ENCODE data around the gene CHD6.

The CHD6 gene

DNA sequence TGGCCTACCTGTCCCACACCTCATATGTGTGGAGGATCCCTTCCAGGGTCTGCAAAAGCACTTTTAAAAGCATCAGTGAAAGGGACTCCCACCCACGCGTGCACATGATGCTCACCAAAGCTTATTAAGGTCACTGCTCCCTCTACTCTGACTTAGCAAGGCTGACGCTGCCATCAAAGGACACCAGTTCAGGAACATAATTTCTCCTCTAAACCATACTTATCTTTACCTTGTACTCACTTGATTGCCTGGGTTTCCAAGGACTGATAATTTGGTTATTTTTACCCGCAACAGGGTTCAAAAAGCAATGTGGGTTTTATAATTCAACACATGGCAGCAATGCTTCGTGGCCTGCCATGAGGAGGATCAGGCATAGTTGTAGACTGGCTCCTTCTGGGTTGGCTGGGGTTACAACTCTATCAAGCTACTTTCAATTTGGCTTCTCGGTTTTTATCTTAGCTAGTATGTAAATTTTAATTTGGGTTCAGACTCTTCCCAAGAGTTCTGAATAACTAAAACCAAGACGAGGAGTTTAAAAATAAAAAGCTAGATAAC is 199.4 kb downstream of the CHD6 start:
- no peaks in the 10 kb centered on the region for H3K4me1 ChIP-seq (ENCODE audit: control insufficient read depth, insufficient read depth, low read length)
- H3K36me3 ChIP-seq (ENCODE audit: control insufficient read depth, insufficient read depth, low read length) = peaks cover 66% of the 10 kb centered on the region
- 97% methylated on average over 7 of the region's 7 CpGs for WGBS, 2 experiments
- H3K9me3 ChIP-seq (ENCODE audit: control insufficient read depth, low read length) = no peaks in the 10 kb centered on the region
- no peaks in the 10 kb centered on the region for H3K27me3 ChIP-seq (ENCODE audit: control insufficient read depth, insufficient read depth, low read length, poor library complexity, severe bottlenecking)
- H3K27ac ChIP-seq (ENCODE audit: insufficient read depth, low read depth, low read length, poor library complexity, severe bottlenecking) = no peak overlapping the region
- H3K4me3 ChIP-seq (ENCODE audit: insufficient read depth, low read depth, low read length) = no peak overlapping the region

GRCh38 chr20:41418031-41418430 is 200.1 kb downstream of the CHD6 start:
- Histone ChIP-seq H3K36me3 (ENCODE audit: control insufficient read depth, insufficient read depth, low read length) (peaks cover 70% of the 10 kb centered on the region), H3K27me3 (ENCODE audit: control insufficient read depth, insufficient read depth, low read length, poor library complexity, severe bottlenecking) (no peaks in the 10 kb centered on the region), H3K4me3 (ENCODE audit: insufficient read depth, low read depth, low read length) (no peak overlapping the region), H3K27ac (ENCODE audit: insufficient read depth, low read depth, low read length, poor library complexity, severe bottlenecking) (no peak overlapping the region), H3K4me1 (ENCODE audit: control insufficient read depth, insufficient read depth, low read length) (no peaks in the 10 kb centered on the region), H3K9me3 (ENCODE audit: control insufficient read depth, low read length) (no peaks in the 10 kb centered on the region)
- WGBS, 2 experiments = 84 to 86% methylated on average over 5 of the region's 5 CpGs

DNA sequence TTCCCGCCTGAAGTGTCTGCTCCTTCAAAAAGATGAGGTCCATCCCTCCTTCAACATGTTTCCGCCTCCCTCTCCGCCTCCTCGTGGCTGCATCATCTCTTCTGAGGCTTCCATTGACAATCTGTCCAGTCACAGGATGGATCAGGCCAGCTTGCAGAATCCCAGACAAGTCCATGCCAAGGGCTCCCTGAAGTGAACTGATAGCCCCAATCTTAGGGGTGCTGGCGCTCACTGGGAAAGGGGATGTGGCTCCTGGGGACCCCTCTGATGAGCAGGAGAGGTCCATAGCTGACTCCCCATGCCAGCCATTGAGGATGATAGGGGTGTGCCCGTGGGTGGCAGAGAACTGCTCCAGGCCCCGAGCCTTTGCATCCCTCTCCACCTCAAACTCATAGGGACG is 203.0 kb downstream of the CHD6 start:
- Histone ChIP-seq H3K27ac (ENCODE audit: insufficient read depth, low read depth, low read length, poor library complexity, severe bottlenecking) (no peak overlapping the region), H3K27me3 (ENCODE audit: control insufficient read depth, insufficient read depth, low read length, poor library complexity, severe bottlenecking) (no peaks in the 10 kb centered on the region), H3K36me3 (ENCODE audit: control insufficient read depth, insufficient read depth, low read length) (peaks cover 56% of the 10 kb centered on the region), H3K4me3 (ENCODE audit: insufficient read depth, low read depth, low read length) (no peak overlapping the region), H3K9me3 (ENCODE audit: control insufficient read depth, low read length) (no peaks in the 10 kb centered on the region), H3K4me1 (ENCODE audit: control insufficient read depth, insufficient read depth, low read length) (no peaks in the 10 kb centered on the region)
- 93 to 96% methylated on average over 8 of the region's 8 CpGs for WGBS, 2 experiments

DNA sequence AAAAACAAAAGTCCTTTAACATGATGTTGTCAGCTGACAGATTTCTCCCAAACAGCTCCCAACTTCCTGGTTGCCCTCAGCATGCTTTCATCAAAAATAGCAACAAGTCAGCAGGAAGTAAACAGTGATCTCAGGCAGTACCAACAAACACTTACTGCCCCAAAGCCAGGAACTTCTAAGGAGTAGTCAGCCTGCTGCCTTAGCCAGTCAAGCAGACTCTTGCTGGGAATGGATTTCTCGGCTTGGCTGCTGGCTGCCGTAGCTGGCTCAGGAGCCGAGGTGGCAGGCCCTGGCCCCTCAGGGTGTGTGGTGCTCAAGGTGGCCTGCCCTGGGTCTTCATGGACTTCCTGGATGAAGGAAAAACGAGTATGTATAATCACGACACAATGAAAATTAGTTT is 205.0 kb downstream of the CHD6 start:
- H3K36me3 ChIP-seq (ENCODE audit: control insufficient read depth, insufficient read depth, low read length) = peaks cover 60% of the 10 kb centered on the region
- 92 to 95% methylated on average over 4 to 5 of the region's 5 CpGs for WGBS, 2 experiments
- no peaks in the 10 kb centered on the region for H3K27me3 ChIP-seq (ENCODE audit: control insufficient read depth, insufficient read depth, low read length, poor library complexity, severe bottlenecking)

GRCh38 chr20:41412324-41413120 is 205.7 kb downstream of the CHD6 start:
- 94 to 95% methylated on average over 10 to 12 of the region's 12 CpGs for WGBS, 2 experiments
- Histone ChIP-seq H3K27ac (ENCODE audit: insufficient read depth, low read depth, low read length, poor library complexity, severe bottlenecking) (no peak overlapping the region), H3K9me3 (ENCODE audit: control insufficient read depth, low read length) (no peaks in the 10 kb centered on the region), H3K4me3 (ENCODE audit: insufficient read depth, low read depth, low read length) (no peak overlapping the region), H3K4me1 (ENCODE audit: control insufficient read depth, insufficient read depth, low read length) (no peaks in the 10 kb centered on the region), H3K27me3 (ENCODE audit: control insufficient read depth, insufficient read depth, low read length, poor library complexity, severe bottlenecking) (no peaks in the 10 kb centered on the region), H3K36me3 (ENCODE audit: control insufficient read depth, insufficient read depth, low read length) (peaks cover 57% of the 10 kb centered on the region)

More for the DNA sequence above, 205.0 kb downstream of the CHD6 start:
- Histone ChIP-seq H3K27ac (ENCODE audit: insufficient read depth, low read depth, low read length, poor library complexity, severe bottlenecking) (no peak overlapping the region), H3K9me3 (ENCODE audit: control insufficient read depth, low read length) (no peaks in the 10 kb centered on the region), H3K4me1 (ENCODE audit: control insufficient read depth, insufficient read depth, low read length) (no peaks in the 10 kb centered on the region), H3K4me3 (ENCODE audit: insufficient read depth, low read depth, low read length) (no peak overlapping the region)

DNA sequence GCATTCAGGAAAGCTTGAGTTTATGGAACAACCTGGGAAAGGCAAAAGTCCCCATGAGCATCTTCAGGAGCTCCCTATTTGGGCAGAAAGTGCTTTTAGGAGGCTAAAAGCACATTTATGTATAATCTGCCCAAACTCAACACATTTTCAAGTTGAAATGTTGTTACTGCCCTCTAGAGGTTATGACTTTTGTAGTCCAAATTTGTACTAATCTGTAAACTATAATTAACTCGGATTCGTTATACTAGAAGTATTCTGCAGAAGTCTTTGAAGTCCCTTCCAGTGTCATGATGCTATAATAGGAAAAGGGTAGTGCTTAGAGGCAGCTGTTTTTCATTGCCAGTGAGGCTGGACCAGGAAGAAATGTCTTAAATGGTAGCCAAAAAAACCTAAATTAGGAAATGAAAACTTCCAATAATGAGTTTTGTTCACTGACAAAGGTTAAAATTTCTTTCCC is 206.8 kb downstream of the CHD6 start:
- Histone ChIP-seq H3K4me3 (ENCODE audit: insufficient read depth, low read depth, low read length) (no peak overlapping the region), H3K27me3 (ENCODE audit: control insufficient read depth, insufficient read depth, low read length, poor library complexity, severe bottlenecking) (no peaks in the 10 kb centered on the region), H3K9me3 (ENCODE audit: control insufficient read depth, low read length) (no peaks in the 10 kb centered on the region), H3K27ac (ENCODE audit: insufficient read depth, low read depth, low read length, poor library complexity, severe bottlenecking) (no peak overlapping the region), H3K36me3 (ENCODE audit: control insufficient read depth, insufficient read depth, low read length) (peaks cover 49% of the 10 kb centered on the region), H3K4me1 (ENCODE audit: control insufficient read depth, insufficient read depth, low read length) (no peaks in the 10 kb centered on the region)
- 98 to 100% methylated on average over 2 of the region's 2 CpGs for WGBS, 2 experiments

GRCh38 chr20:41408986-41409385 is 209.2 kb downstream of the CHD6 start:
- Histone ChIP-seq H3K4me1 (ENCODE audit: control insufficient read depth, insufficient read depth, low read length) (no peaks in the 10 kb centered on the region), H3K27ac (ENCODE audit: insufficient read depth, low read depth, low read length, poor library complexity, severe bottlenecking) (no peak overlapping the region), H3K27me3 (ENCODE audit: control insufficient read depth, insufficient read depth, low read length, poor library complexity, severe bottlenecking) (no peaks in the 10 kb centered on the region), H3K9me3 (ENCODE audit: control insufficient read depth, low read length) (no peaks in the 10 kb centered on the region), H3K36me3 (ENCODE audit: control insufficient read depth, insufficient read depth, low read length) (peaks cover 47% of the 10 kb centered on the region), H3K4me3 (ENCODE audit: insufficient read depth, low read depth, low read length) (no peak overlapping the region)
- WGBS, 2 experiments = 93 to 94% methylated on average over 9 of the region's 9 CpGs

GRCh38 chr20:41408156-41408794 is 209.9 kb downstream of the CHD6 start:
- H3K4me1 ChIP-seq (ENCODE audit: control insufficient read depth, insufficient read depth, low read length) = no peaks in the 10 kb centered on the region
- no peak overlapping the region for H3K4me3 ChIP-seq (ENCODE audit: insufficient read depth, low read depth, low read length)
- no peaks in the 10 kb centered on the region for H3K9me3 ChIP-seq (ENCODE audit: control insufficient read depth, low read length)
- H3K27ac ChIP-seq (ENCODE audit: insufficient read depth, low read depth, low read length, poor library complexity, severe bottlenecking) = no peak overlapping the region
- H3K27me3 ChIP-seq (ENCODE audit: control insufficient read depth, insufficient read depth, low read length, poor library complexity, severe bottlenecking) = no peaks in the 10 kb centered on the region
- WGBS, 2 experiments = 93 to 96% methylated on average over 5 of the region's 5 CpGs
- H3K36me3 ChIP-seq (ENCODE audit: control insufficient read depth, insufficient read depth, low read length) = peaks cover 42% of the 10 kb centered on the region

DNA sequence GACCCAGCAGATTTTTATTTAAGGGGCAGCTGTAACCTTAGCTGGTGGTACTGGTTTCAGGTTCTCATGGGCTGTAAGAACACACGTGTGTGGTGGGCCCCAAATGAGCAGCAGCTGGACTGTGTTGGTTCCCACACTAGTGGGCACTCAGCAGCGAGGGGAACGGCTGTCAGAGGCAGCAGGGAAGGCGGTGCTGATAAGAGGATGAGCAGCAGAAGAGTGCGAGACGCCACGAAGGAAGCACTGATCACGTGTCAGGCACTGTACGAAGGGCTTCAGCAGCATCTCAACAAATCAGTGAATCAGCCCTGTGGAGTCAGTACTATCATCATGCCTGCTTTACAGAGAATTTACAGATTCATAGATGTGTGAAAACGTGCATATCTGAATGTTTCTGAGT is 210.6 kb downstream of the CHD6 start:
- WGBS, 2 experiments = 96% methylated on average over 10 of the region's 10 CpGs
- H3K27me3 ChIP-seq (ENCODE audit: control insufficient read depth, insufficient read depth, low read length, poor library complexity, severe bottlenecking) = no peaks in the 10 kb centered on the region
- no peaks in the 10 kb centered on the region for H3K9me3 ChIP-seq (ENCODE audit: control insufficient read depth, low read length)
- H3K36me3 ChIP-seq (ENCODE audit: control insufficient read depth, insufficient read depth, low read length) = peaks cover 39% of the 10 kb centered on the region
- no peak overlapping the region for H3K27ac ChIP-seq (ENCODE audit: insufficient read depth, low read depth, low read length, poor library complexity, severe bottlenecking)
- H3K4me1 ChIP-seq (ENCODE audit: control insufficient read depth, insufficient read depth, low read length) = no peaks in the 10 kb centered on the region
- no peak overlapping the region for H3K4me3 ChIP-seq (ENCODE audit: insufficient read depth, low read depth, low read length)

DNA sequence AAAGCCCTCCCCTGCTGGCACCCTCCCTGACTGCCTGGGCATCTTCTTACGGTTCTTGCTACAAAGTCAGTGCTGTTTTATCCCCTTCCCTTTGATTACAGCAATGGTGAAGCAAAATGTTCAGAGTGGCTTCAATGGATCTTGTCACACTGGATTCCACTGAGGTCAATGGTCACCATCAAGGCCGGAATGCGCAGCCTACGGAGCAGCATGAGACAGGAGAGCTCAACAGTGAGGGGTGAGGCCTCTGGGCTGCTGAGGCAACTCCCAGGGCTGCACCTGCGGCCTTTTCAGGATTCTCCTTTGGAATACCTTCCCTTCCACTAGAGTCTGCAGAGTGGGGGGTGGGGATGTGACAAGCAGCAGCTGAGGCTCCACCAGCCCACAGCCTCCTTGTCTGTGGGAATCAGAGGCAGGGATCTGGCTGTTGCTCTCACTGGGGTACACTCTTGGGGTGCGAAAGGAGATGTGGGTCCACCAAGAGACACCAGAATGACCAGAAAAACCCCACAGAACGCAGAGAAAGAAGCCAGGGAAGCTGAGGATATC is 211.2 kb downstream of the CHD6 start:
- Histone ChIP-seq H3K27ac (ENCODE audit: insufficient read depth, low read depth, low read length, poor library complexity, severe bottlenecking) (no peak overlapping the region), H3K4me1 (ENCODE audit: control insufficient read depth, insufficient read depth, low read length) (no peaks in the 10 kb centered on the region), H3K9me3 (ENCODE audit: control insufficient read depth, low read length) (no peaks in the 10 kb centered on the region), H3K36me3 (ENCODE audit: control insufficient read depth, insufficient read depth, low read length) (peaks cover 33% of the 10 kb centered on the region), H3K4me3 (ENCODE audit: insufficient read depth, low read depth, low read length) (no peak overlapping the region), H3K27me3 (ENCODE audit: control insufficient read depth, insufficient read depth, low read length, poor library complexity, severe bottlenecking) (no peaks in the 10 kb centered on the region)
- WGBS, 2 experiments = 91 to 94% methylated on average over 7 of the region's 7 CpGs
